GM19240 (cell line): ENCODE measurements around the gene ANKZF1.

Source experiments
- DNase-seq: peaks from one replicate; pipeline ENCODE4 v3.0.0; 2011; ENCODE audit warnings: low spot score; ENCODE audit not compliant: insufficient read length

Gene ANKZF1

GRCh38 chr2:219282943-219283581, 53.5 kb downstream of the ANKZF1 start:
- DNase-seq, result no peak

- no peak for DNase-seq
Measured at GRCh38 chr2:219284501-219285372, 55.1 kb downstream of the ANKZF1 start.

DNA sequence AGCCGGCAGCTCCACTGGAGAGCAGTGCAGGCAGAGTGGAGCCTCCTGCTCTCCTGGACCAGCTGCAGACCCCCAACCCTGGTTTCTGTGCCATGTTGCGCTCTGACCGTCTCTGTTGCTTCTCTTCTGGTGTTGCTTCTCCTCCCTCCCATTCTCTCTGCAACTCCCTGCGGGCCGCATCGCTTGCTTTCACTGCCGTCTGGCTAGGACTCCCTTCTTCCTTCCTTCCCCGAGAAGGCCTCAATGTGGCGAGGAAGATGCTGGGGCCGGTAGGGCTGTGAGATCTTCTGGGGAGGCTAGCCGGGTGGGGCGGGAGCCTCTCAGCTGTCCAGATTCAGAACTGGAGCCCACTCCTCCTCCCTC, 55.7 kb downstream of the ANKZF1 start:
- no peak for DNase-seq

- no peak for DNase-seq
Measured at GRCh38 chr2:219285894-219286425, 56.4 kb downstream of the ANKZF1 start.
